Mesendoderm (in vitro differentiated cells): ENCODE measurements around the gene RNF2.
A peak's percentile ranks its signal among the peaks of the same experiment; 100 is the strongest.

Experiments used
- DNase-seq: peaks from one replicate; pipeline ENCODE4 v3.0.0; 2013
- H2AK5ac ChIP-seq: 2 replicates; pipeline ENCODE4 v1.6.1; 2013; ENCODE audit warnings: low read length, inconsistent platforms
- H2BK120ac ChIP-seq: 2 replicates; pipeline ENCODE4 v1.6.1; 2013; ENCODE audit warnings: low read depth, mild to moderate bottlenecking, low read length, moderate library complexity, mixed read lengths
- H2BK15ac ChIP-seq: replicated peaks from 2 replicates; pipeline ENCODE4 v1.6.1; 2013; ENCODE audit warnings: low read depth, mild to moderate bottlenecking, moderate library complexity
- H2BK5ac ChIP-seq: 2 replicates; pipeline ENCODE4 v1.6.1; 2013; ENCODE audit warnings: low read length, inconsistent platforms
- H3K18ac ChIP-seq: 2 replicates; pipeline ENCODE4 v1.6.1; 2013; ENCODE audit warnings: mild to moderate bottlenecking, low read length, mixed read lengths
- H3K23ac ChIP-seq: one replicate; pipeline ENCODE4 v1.6.1; 2013; ENCODE audit warnings: low read length
- H3K27ac ChIP-seq: 2 replicates; pipeline ENCODE4 v1.5.1; 2013; ENCODE audit warnings: low read depth, mild to moderate bottlenecking, inconsistent platforms, low read length, moderate library complexity
- H3K27me3 ChIP-seq: 2 replicates; pipeline ENCODE4 v1.6.1; 2013; ENCODE audit warnings: low read length, control low read depth, mild to moderate bottlenecking, inconsistent platforms; ENCODE audit not compliant: insufficient read depth, poor library complexity
- H3K36me3 ChIP-seq: 2 replicates; pipeline ENCODE4 v1.6.1; 2013; ENCODE audit warnings: low read length, inconsistent platforms; ENCODE audit not compliant: control insufficient read depth, insufficient read depth
- H3K4ac ChIP-seq: one replicate; pipeline ENCODE4 v1.6.1; 2013; ENCODE audit warnings: low read depth, mild to moderate bottlenecking, low read length, moderate library complexity
- H3K4me1 ChIP-seq: 2 replicates; pipeline ENCODE4 v1.6.1; 2013; ENCODE audit warnings: low read depth, low read length, inconsistent platforms; ENCODE audit not compliant: control insufficient read depth
- H3K4me2 ChIP-seq: 2 replicates; pipeline ENCODE4 v1.6.1; 2013; ENCODE audit warnings: low read length
- H3K4me3 ChIP-seq: 2 replicates; pipeline ENCODE4 v1.5.1; 2013; ENCODE audit warnings: mild to moderate bottlenecking, low read length
- H3K56ac ChIP-seq: one replicate; pipeline ENCODE4 v1.6.1; 2013; ENCODE audit warnings: low read length
- H3K79me1 ChIP-seq: 2 replicates; pipeline ENCODE4 v1.6.1; 2013; ENCODE audit warnings: low read length, inconsistent platforms
- H3K79me2 ChIP-seq: 2 replicates; pipeline ENCODE4 v1.6.1; 2013; ENCODE audit warnings: mild to moderate bottlenecking, low read length; ENCODE audit not compliant: control insufficient read depth, insufficient read depth
- H3K9ac ChIP-seq: 2 replicates; pipeline ENCODE4 v1.6.1; 2013; ENCODE audit warnings: low read length, inconsistent platforms
- H4K5ac ChIP-seq: one replicate; pipeline ENCODE4 v1.6.1; 2013; ENCODE audit warnings: low read length
- H4K8ac ChIP-seq: one replicate; pipeline ENCODE4 v1.6.1; 2013; ENCODE audit warnings: low read depth, mild to moderate bottlenecking, control low read depth, low read length, moderate library complexity
- WGBS: extraction: QIAGEN DNeasy Blood & Tissue Kit; methylation state at CpG from one replicate; pipeline ENCODE4 v1.1.7; 2013; ENCODE audit warnings: low lambda C conversion rate, missing lambda C conversion rate; ENCODE audit not compliant: insufficient coverage; ENCODE audit errors: extremely low coverage; 5-methylcytosine and 5-hydroxymethylcytosine counted together

Gene RNF2

GRCh38 chr1:185050823-185051451 lies 5.6 kb downstream of the RNF2 start:
- no CpG with 5 or more reads among the region's 5 CpGs for WGBS
- Histone ChIP-seq H3K36me3 (no peaks in the 10 kb centered on the region), H2AK5ac (no peak overlapping the region), H3K27me3 (no peaks in the 10 kb centered on the region), H3K56ac (no peak overlapping the region), H3K9ac (no peak overlapping the region), H3K18ac (no peak overlapping the region), H3K23ac (no peak overlapping the region), H2BK15ac (no peak overlapping the region), H3K79me2 (peaks cover 79% of the 10 kb centered on the region), H3K27ac (no peak overlapping the region), H3K4me3 (no peak overlapping the region), H3K79me1 (peaks cover 9% of the 10 kb centered on the region), H4K5ac (no peak overlapping the region), H3K4me1 (peaks cover 4% of the 10 kb centered on the region), H2BK5ac (no peak overlapping the region), H2BK120ac (no peak overlapping the region), H4K8ac (no peak overlapping the region), H3K4ac (no peak overlapping the region), H3K4me2 (no peak overlapping the region)
- no peak for DNase-seq

GRCh38 chr1:185053204-185053603 lies 7.8 kb downstream of the RNF2 start:
- no peak overlapping the region for H2BK15ac ChIP-seq
- H3K4me2 ChIP-seq, result no peak overlapping the region
- H3K36me3 ChIP-seq, result no peaks in the 10 kb centered on the region
- H3K9ac ChIP-seq, result no peak overlapping the region
- peaks cover 76% of the 10 kb centered on the region for H3K79me2 ChIP-seq
- no peak overlapping the region for H2BK5ac ChIP-seq
- no peaks in the 10 kb centered on the region for H3K4me1 ChIP-seq
- no peak overlapping the region for H3K27ac ChIP-seq
- H3K56ac ChIP-seq, result no peak overlapping the region
- no peak overlapping the region for H3K4ac ChIP-seq
- H4K5ac ChIP-seq, result no peak overlapping the region
- no peak overlapping the region for H2BK120ac ChIP-seq
- H3K23ac ChIP-seq, result no peak overlapping the region
- peaks cover 6% of the 10 kb centered on the region for H3K79me1 ChIP-seq
- H4K8ac ChIP-seq, result no peak overlapping the region
- H3K27me3 ChIP-seq, result no peaks in the 10 kb centered on the region
- DNase-seq, result no peak
- H2AK5ac ChIP-seq, result no peak overlapping the region
- no CpG with 5 or more reads among the region's 3 CpGs for WGBS
- H3K18ac ChIP-seq, result no peak overlapping the region
- no peak overlapping the region for H3K4me3 ChIP-seq

- no CpG with 5 or more reads among the region's 31 CpGs for WGBS
Measured at GRCh38 chr1:185054365-185055060, 9.2 kb downstream of the RNF2 start.

GRCh38 chr1:185058110-185058509 lies 12.8 kb downstream of the RNF2 start:
- H2BK5ac ChIP-seq, result no peak overlapping the region
- no CpG with 5 or more reads among the region's 2 CpGs for WGBS
- H3K27ac ChIP-seq, result no peak overlapping the region

More at GRCh38 chr1:185054365-185055060, 9.2 kb downstream of the RNF2 start:
- DNase-seq, result no peak
- H2BK5ac ChIP-seq, result no peak overlapping the region
- H3K18ac ChIP-seq, result no peak overlapping the region
- H3K36me3 ChIP-seq, result no peaks in the 10 kb centered on the region
- no peak overlapping the region for H2BK15ac ChIP-seq
- peaks cover 73% of the 10 kb centered on the region for H3K79me2 ChIP-seq
- H2AK5ac ChIP-seq, result no peak overlapping the region
- H3K79me1 ChIP-seq, result peaks cover 6% of the 10 kb centered on the region
- no peaks in the 10 kb centered on the region for H3K27me3 ChIP-seq
- no peak overlapping the region for H3K56ac ChIP-seq
- H3K27ac ChIP-seq, result no peak overlapping the region
- H3K4ac ChIP-seq, result no peak overlapping the region
- no peak overlapping the region for H4K8ac ChIP-seq
- H3K4me2 ChIP-seq, result no peak overlapping the region
- H3K4me3 ChIP-seq, result no peak overlapping the region
- H3K4me1 ChIP-seq, result peaks cover 2% of the 10 kb centered on the region
- H2BK120ac ChIP-seq, result no peak overlapping the region
- no peak overlapping the region for H3K9ac ChIP-seq
- no peak overlapping the region for H3K23ac ChIP-seq
- no peak overlapping the region for H4K5ac ChIP-seq

GRCh38 chr1:185058876-185059275 lies 13.5 kb downstream of the RNF2 start:
- Histone ChIP-seq H3K36me3 (no peaks in the 10 kb centered on the region), H3K4me1 (peaks cover 3% of the 10 kb centered on the region), H3K56ac (no peak overlapping the region), H3K4ac (no peak overlapping the region), H2AK5ac (no peak overlapping the region), H3K9ac (no peak overlapping the region), H3K79me2 (peaks cover 72% of the 10 kb centered on the region), H4K8ac (no peak overlapping the region), H2BK15ac (no peak overlapping the region), H3K79me1 (peaks cover 5% of the 10 kb centered on the region), H3K23ac (no peak overlapping the region), H3K4me2 (no peak overlapping the region), H3K18ac (peak overlapping the region; percentile 31), H2BK5ac (no peak overlapping the region), H2BK120ac (no peak overlapping the region), H3K4me3 (no peak overlapping the region), H4K5ac (no peak overlapping the region), H3K27ac (no peak overlapping the region), H3K27me3 (no peaks in the 10 kb centered on the region)
- WGBS, result no CpG with 5 or more reads among the region's 2 CpGs
- DNase-seq, result no peak

More at GRCh38 chr1:185058110-185058509, 12.8 kb downstream of the RNF2 start:
- H3K56ac ChIP-seq, result no peak overlapping the region
- no peak overlapping the region for H3K9ac ChIP-seq
- H2AK5ac ChIP-seq, result no peak overlapping the region
- no peak overlapping the region for H3K4me3 ChIP-seq
- no peaks in the 10 kb centered on the region for H3K36me3 ChIP-seq
- no peak overlapping the region for H2BK15ac ChIP-seq
- no peak overlapping the region for H4K8ac ChIP-seq
- H3K79me2 ChIP-seq, result peaks cover 70% of the 10 kb centered on the region
- DNase-seq, result no peak
- H3K4me2 ChIP-seq, result no peak overlapping the region
- no peak overlapping the region for H4K5ac ChIP-seq
- H3K18ac ChIP-seq, result no peak overlapping the region
- peaks cover 1% of the 10 kb centered on the region for H3K79me1 ChIP-seq
- H2BK120ac ChIP-seq, result no peak overlapping the region
- H3K4me1 ChIP-seq, result peaks cover 3% of the 10 kb centered on the region
- H3K4ac ChIP-seq, result no peak overlapping the region
- no peak overlapping the region for H3K23ac ChIP-seq
- no peaks in the 10 kb centered on the region for H3K27me3 ChIP-seq
